ENCODE results near the gene CMTM7.

The CMTM7 gene
- total RNA-seq = 23.8 to 36.5 (median 36.2) reads per million in 3 donors

- Histone ChIP-seq H3K9me3 (ENCODE audit: control insufficient read depth, low read length) (no peaks in the 10 kb centered on the region), H3K27me3 (replicated peaks; ENCODE audit: control insufficient read depth, insufficient read depth, low read length, poor library complexity, severe bottlenecking) (no peaks in the 10 kb centered on the region), H3K27ac (ENCODE audit: insufficient read depth, low read length, poor library complexity, severe bottlenecking) (peak within 1 kb of the TSS; percentile 83), H3K4me1 (ENCODE audit: control insufficient read depth, insufficient read depth, low read length, poor library complexity, severe bottlenecking) (peaks cover 22% of the 10 kb centered on the region), H3K4me3 (ENCODE audit: insufficient read depth, low read depth, low read length, poor library complexity, severe bottlenecking) (peak within 1 kb of the TSS; percentile 74), H3K36me3 (ENCODE audit: control insufficient read depth, insufficient read depth, low read length) (no peaks in the 10 kb centered on the region)
- DNase-seq = peak; percentile 58 to 70 (median 61)
Observed at GRCh38 chr3:32391643-32392535, at the start of gene CMTM7. CMTM7 (plus strand) TSS chr3:32391853; CDS start chr3:32391907, 54 bp downstream.

- Histone ChIP-seq H3K36me3 (ENCODE audit: control insufficient read depth, insufficient read depth, low read length) (no peaks in the 10 kb centered on the region), H3K9me3 (ENCODE audit: control insufficient read depth, low read length) (no peaks in the 10 kb centered on the region), H3K4me1 (ENCODE audit: control insufficient read depth, insufficient read depth, low read length, poor library complexity, severe bottlenecking) (no peaks in the 10 kb centered on the region), H3K27ac (ENCODE audit: insufficient read depth, low read length, poor library complexity, severe bottlenecking) (no peak overlapping the region), H3K27me3 (replicated peaks; ENCODE audit: control insufficient read depth, insufficient read depth, low read length, poor library complexity, severe bottlenecking) (no peaks in the 10 kb centered on the region), H3K4me3 (ENCODE audit: insufficient read depth, low read depth, low read length, poor library complexity, severe bottlenecking) (no peak overlapping the region)
- no peak for DNase-seq
Observed at GRCh38 chr3:32347343-32348125, 44.1 kb upstream of the CMTM7 start.

GRCh38 chr3:32349184-32349583 is 42.5 kb upstream of the CMTM7 start:
- no peak for DNase-seq
- Histone ChIP-seq H3K36me3 (ENCODE audit: control insufficient read depth, insufficient read depth, low read length) (no peaks in the 10 kb centered on the region), H3K4me1 (ENCODE audit: control insufficient read depth, insufficient read depth, low read length, poor library complexity, severe bottlenecking) (no peaks in the 10 kb centered on the region), H3K4me3 (ENCODE audit: insufficient read depth, low read depth, low read length, poor library complexity, severe bottlenecking) (no peak overlapping the region), H3K27ac (ENCODE audit: insufficient read depth, low read length, poor library complexity, severe bottlenecking) (no peak overlapping the region), H3K27me3 (replicated peaks; ENCODE audit: control insufficient read depth, insufficient read depth, low read length, poor library complexity, severe bottlenecking) (no peaks in the 10 kb centered on the region), H3K9me3 (ENCODE audit: control insufficient read depth, low read length) (no peaks in the 10 kb centered on the region)

- no peaks in the 10 kb centered on the region for H3K4me1 ChIP-seq (ENCODE audit: control insufficient read depth, insufficient read depth, low read length, poor library complexity, severe bottlenecking)
- no peak for DNase-seq
- H3K4me3 ChIP-seq (ENCODE audit: insufficient read depth, low read depth, low read length, poor library complexity, severe bottlenecking) = no peak overlapping the region
- peaks cover 4% of the 10 kb centered on the region for H3K36me3 ChIP-seq (ENCODE audit: control insufficient read depth, insufficient read depth, low read length)
- H3K9me3 ChIP-seq (ENCODE audit: control insufficient read depth, low read length) = no peaks in the 10 kb centered on the region
- H3K27ac ChIP-seq (ENCODE audit: insufficient read depth, low read length, poor library complexity, severe bottlenecking) = no peak overlapping the region
- no peaks in the 10 kb centered on the region for H3K27me3 ChIP-seq (replicated peaks; ENCODE audit: control insufficient read depth, insufficient read depth, low read length, poor library complexity, severe bottlenecking)
Observed at GRCh38 chr3:32352563-32352962, 39.1 kb upstream of the CMTM7 start.

GRCh38 chr3:32353351-32353750 is 38.3 kb upstream of the CMTM7 start:
- no peaks in the 10 kb centered on the region for H3K4me1 ChIP-seq (ENCODE audit: control insufficient read depth, insufficient read depth, low read length, poor library complexity, severe bottlenecking)
- DNase-seq = no peak
- no peak overlapping the region for H3K4me3 ChIP-seq (ENCODE audit: insufficient read depth, low read depth, low read length, poor library complexity, severe bottlenecking)
- H3K36me3 ChIP-seq (ENCODE audit: control insufficient read depth, insufficient read depth, low read length) = peaks cover 4% of the 10 kb centered on the region
- H3K9me3 ChIP-seq (ENCODE audit: control insufficient read depth, low read length) = no peaks in the 10 kb centered on the region
- no peaks in the 10 kb centered on the region for H3K27me3 ChIP-seq (replicated peaks; ENCODE audit: control insufficient read depth, insufficient read depth, low read length, poor library complexity, severe bottlenecking)
- H3K27ac ChIP-seq (ENCODE audit: insufficient read depth, low read length, poor library complexity, severe bottlenecking) = no peak overlapping the region

GRCh38 chr3:32354362-32354778 is 37.3 kb upstream of the CMTM7 start:
- Histone ChIP-seq H3K4me3 (ENCODE audit: insufficient read depth, low read depth, low read length, poor library complexity, severe bottlenecking) (no peak overlapping the region), H3K27ac (ENCODE audit: insufficient read depth, low read length, poor library complexity, severe bottlenecking) (no peak overlapping the region), H3K9me3 (ENCODE audit: control insufficient read depth, low read length) (no peaks in the 10 kb centered on the region), H3K4me1 (ENCODE audit: control insufficient read depth, insufficient read depth, low read length, poor library complexity, severe bottlenecking) (no peaks in the 10 kb centered on the region), H3K27me3 (replicated peaks; ENCODE audit: control insufficient read depth, insufficient read depth, low read length, poor library complexity, severe bottlenecking) (no peaks in the 10 kb centered on the region), H3K36me3 (ENCODE audit: control insufficient read depth, insufficient read depth, low read length) (peaks cover 10% of the 10 kb centered on the region)
- DNase-seq = no peak

- H3K36me3 ChIP-seq (ENCODE audit: control insufficient read depth, insufficient read depth, low read length) = peaks cover 10% of the 10 kb centered on the region
- DNase-seq = no peak
- H3K4me1 ChIP-seq (ENCODE audit: control insufficient read depth, insufficient read depth, low read length, poor library complexity, severe bottlenecking) = no peaks in the 10 kb centered on the region
- no peaks in the 10 kb centered on the region for H3K27me3 ChIP-seq (replicated peaks; ENCODE audit: control insufficient read depth, insufficient read depth, low read length, poor library complexity, severe bottlenecking)
- no peak overlapping the region for H3K4me3 ChIP-seq (ENCODE audit: insufficient read depth, low read depth, low read length, poor library complexity, severe bottlenecking)
- H3K9me3 ChIP-seq (ENCODE audit: control insufficient read depth, low read length) = no peaks in the 10 kb centered on the region
- H3K27ac ChIP-seq (ENCODE audit: insufficient read depth, low read length, poor library complexity, severe bottlenecking) = no peak overlapping the region
Observed at GRCh38 chr3:32355751-32356291, 35.8 kb upstream of the CMTM7 start.

- Histone ChIP-seq H3K36me3 (ENCODE audit: control insufficient read depth, insufficient read depth, low read length) (peaks cover 10% of the 10 kb centered on the region), H3K9me3 (ENCODE audit: control insufficient read depth, low read length) (no peaks in the 10 kb centered on the region), H3K4me1 (ENCODE audit: control insufficient read depth, insufficient read depth, low read length, poor library complexity, severe bottlenecking) (no peaks in the 10 kb centered on the region), H3K4me3 (ENCODE audit: insufficient read depth, low read depth, low read length, poor library complexity, severe bottlenecking) (no peak overlapping the region), H3K27ac (ENCODE audit: insufficient read depth, low read length, poor library complexity, severe bottlenecking) (no peak overlapping the region), H3K27me3 (replicated peaks; ENCODE audit: control insufficient read depth, insufficient read depth, low read length, poor library complexity, severe bottlenecking) (no peaks in the 10 kb centered on the region)
- no peak for DNase-seq
Observed at GRCh38 chr3:32359766-32360492, 31.7 kb upstream of the CMTM7 start.

GRCh38 chr3:32360493-32360827 is 31.2 kb upstream of the CMTM7 start:
- H3K9me3 ChIP-seq (ENCODE audit: control insufficient read depth, low read length) = no peaks in the 10 kb centered on the region
- H3K4me3 ChIP-seq (ENCODE audit: insufficient read depth, low read depth, low read length, poor library complexity, severe bottlenecking) = no peak overlapping the region
- no peaks in the 10 kb centered on the region for H3K4me1 ChIP-seq (ENCODE audit: control insufficient read depth, insufficient read depth, low read length, poor library complexity, severe bottlenecking)
- H3K36me3 ChIP-seq (ENCODE audit: control insufficient read depth, insufficient read depth, low read length) = peaks cover 10% of the 10 kb centered on the region
- DNase-seq = no peak
- no peak overlapping the region for H3K27ac ChIP-seq (ENCODE audit: insufficient read depth, low read length, poor library complexity, severe bottlenecking)
- no peaks in the 10 kb centered on the region for H3K27me3 ChIP-seq (replicated peaks; ENCODE audit: control insufficient read depth, insufficient read depth, low read length, poor library complexity, severe bottlenecking)
